ENCODE results near the gene CDK19. TPM values are rescaled to one million over a fixed set of nuclear protein-coding genes. Genes with fewer than 3 reads are reported as not detected.

Gene CDK19
- total RNA-seq, 1 experiment from 2014 or later: 7.0 TPM

GRCh38 chr6:110823146-110823545 is 7.9 kb upstream of the CDK19 start:
- H3K56ac ChIP-seq (ENCODE audit: insufficient read length, low read depth, low read length): no peak overlapping the region
- H3T11ph ChIP-seq (ENCODE audit: low read length): no peak overlapping the region
- no peak overlapping the region for H4K8ac ChIP-seq (replicated peaks; ENCODE audit: insufficient read length, low read depth, low read length)
- TF ChIP-seq CTCF (conservative IDR thresholded peaks at IDR 0.05): no peak
- no peak overlapping the region for H2BK12ac ChIP-seq (ENCODE audit: insufficient read length, low read depth, low read length)
- no peak overlapping the region for H3K18ac ChIP-seq (ENCODE audit: insufficient read length, low read depth, low read length)
- no peak overlapping the region for H3K27ac ChIP-seq (ENCODE audit: insufficient read length, low read depth, low read length)
- Mint-ChIP-seq H3K36me3 (ENCODE audit: insufficient read depth in 1 of 3, low read depth in 3 of 3) (no peaks in the 10 kb centered on the region), H3K9me3 (no peaks in the 10 kb centered on the region), H3K4me3 (no peak overlapping the region), H3K27me3 (ENCODE audit: low read depth) (no peaks in the 10 kb centered on the region; the same call in 1 of the 2 replicates), H3K4me1 (no peaks in the 10 kb centered on the region), H3K27ac (no peak overlapping the region)
- no peak overlapping the region for H2AFZ ChIP-seq (ENCODE audit: low read length)
- no peak overlapping the region for H3K4ac ChIP-seq (ENCODE audit: low read depth, low read length)
- H3K4me1 ChIP-seq (ENCODE audit: insufficient read depth, low read length): no peaks in the 10 kb centered on the region
- no peak overlapping the region for H3K23ac ChIP-seq (ENCODE audit: insufficient read length, low read depth, low read length)
- no peaks in the 10 kb centered on the region for H3K79me2 ChIP-seq (ENCODE audit: insufficient read depth, low read length)
- no peak overlapping the region for H3K9ac ChIP-seq (ENCODE audit: extremely low read depth, insufficient read length, low read length)
- H3K27me3 ChIP-seq (ENCODE audit: insufficient read depth, low read length): no peaks in the 10 kb centered on the region
- H4K20me1 ChIP-seq (ENCODE audit: control insufficient read depth, insufficient read depth, insufficient read length): no peaks in the 10 kb centered on the region
- no peaks in the 10 kb centered on the region for H3K9me3 ChIP-seq (ENCODE audit: control insufficient read depth, low read depth, low read length)
- no peak overlapping the region for H2BK120ac ChIP-seq (ENCODE audit: low read depth, low read length, poor library complexity, severe bottlenecking)
- H3K4me2 ChIP-seq (ENCODE audit: insufficient read depth, insufficient read length, low read length): no peak overlapping the region
- no peak overlapping the region for H2BK20ac ChIP-seq (ENCODE audit: low read depth, low read length, poor library complexity, severe bottlenecking)
- no peak overlapping the region for H2BK5ac ChIP-seq (ENCODE audit: insufficient read length, low read length)
- no peak overlapping the region for H3K14ac ChIP-seq (ENCODE audit: insufficient read depth, low read length)
- H4K91ac ChIP-seq (ENCODE audit: insufficient read length, low read depth, low read length): no peak overlapping the region
- no peaks in the 10 kb centered on the region for H3K23me2 ChIP-seq (ENCODE audit: insufficient read length, low read depth, low read length, poor library complexity, severe bottlenecking)
- DNase-seq: no peak
- no peak overlapping the region for H2AK5ac ChIP-seq (ENCODE audit: insufficient read length, low read length)
- no peaks in the 10 kb centered on the region for H3K79me1 ChIP-seq (ENCODE audit: insufficient read depth, low read depth, low read length, poor library complexity, severe bottlenecking)
- WGBS (ENCODE audit: extremely low coverage, insufficient read length, low lambda C conversion rate): no CpG with 5 or more reads among the region's 2 CpGs
- no peak overlapping the region for H4K5ac ChIP-seq (ENCODE audit: insufficient read length, low read depth, low read length)
- no peak overlapping the region for H2BK15ac ChIP-seq (ENCODE audit: low read depth, low read length)

All from H9 (cell line).